Uterus (tissue), 4 donors: Measurements from ENCODE around the gene KIAA1328. TPM values are rescaled to one million over a fixed set of nuclear protein-coding genes. Genes with fewer than 3 reads are reported as not detected.

Experiments
- DNase-seq, 2 donors: peaks; one replicate each; pipeline ENCODE4 v3.0.0-alpha.2; 2019 to 2020
- H3K27ac ChIP-seq, 2 donors: fragments of 200-600 bp; sonication (generic); 1 replicate in 1 of 2; 2 replicates in 1 of 2; pipeline ENCODE4 v1.5.1; 2016 to 2018
- H3K27me3 ChIP-seq, 2 donors: fragments of 200-600 bp; sonication (generic); one replicate each; pipeline ENCODE4 v1.5.1; 2018 to 2019; ENCODE audit warnings: control low read depth in 1 of 2
- H3K36me3 ChIP-seq, 2 donors: fragments of 200-600 bp; sonication (generic); one replicate each; pipeline ENCODE4 v1.5.1; 2019; ENCODE audit warnings: control low read depth in 1 of 2
- H3K4me1 ChIP-seq, 2 donors: fragments of 200-600 bp; sonication (generic); one replicate each; pipeline ENCODE4 v1.5.1; 2018 to 2019; ENCODE audit warnings: control low read depth in 1 of 2
- H3K4me3 ChIP-seq, 2 donors: fragments of 200-600 bp; sonication (generic); 1 replicate in 1 of 2; 2 replicates in 1 of 2; pipeline ENCODE4 v1.5.1; 2018 to 2019; ENCODE audit warnings: mild to moderate bottlenecking in 1 of 2
- H3K9me3 ChIP-seq, 2 donors: fragments of 200-600 bp; sonication (generic); one replicate each; pipeline ENCODE4 v1.5.1; 2019; ENCODE audit warnings: control low read depth in 1 of 2
- CTCF ChIP-seq, 4 experiments: fragments of 200-600 bp in 2 of 4; fragments of 450-650 bp in 2 of 4; sonication (generic) in 2 of 4; IDR thresholded peaks; one replicate each; pipeline ENCODE4 v1.5.1; 2016 to 2019; ENCODE audit warnings: antibody characterized with exemption in 4 of 4, mild to moderate bottlenecking in 2 of 4, moderate library complexity in 1 of 4
- POLR2A ChIP-seq, 2 donors: fragments of 450-650 bp; IDR thresholded peaks; one replicate each; pipeline ENCODE4 v1.6.1; 2016; ENCODE audit warnings: antibody characterized with exemption in 2 of 2, mild to moderate bottlenecking in 1 of 2, moderate library complexity in 1 of 2
- intact Hi-C: fragments of 100-400 bp; cut with DNase I; formaldehyde crosslinking; loops from one replicate; pipeline ENCODE4 v1.15.1; 2023; ENCODE audit warnings: low total_unique reads
- total RNA-seq, 4 donors: library from RNA; depleted of rRNA in 3 of 4; stranded (reverse); fragments of >200 nt in 3 of 4; gene quantifications; one replicate each; pipeline versions ENCODE4 v1.1.0 to v1.2.4, GENCODE V29; 2014 to 2023
- donor health status: DM: yes; HTN: yes; CAD: no.

The KIAA1328 gene
- total RNA-seq, 4 donors from 2014 or later = 16.5 to 55.1 (median 31.7) TPM

- Histone ChIP-seq H3K4me1 (no peaks in the 10 kb centered on the region), H3K27ac (no peak overlapping the region), H3K27me3 (no peaks in the 10 kb centered on the region), H3K9me3 (no peaks in the 10 kb centered on the region), H3K4me3 (no peak overlapping the region), H3K36me3 (no peaks in the 10 kb centered on the region)
- no peak for DNase-seq
- TF ChIP-seq CTCF (IDR thresholded peaks at IDR 0.05) = no peak
- no peak for TF ChIP-seq POLR2A (IDR thresholded peaks at IDR 0.05)
- intact Hi-C loops = no loop called here
Observed at GRCh38 chr18:37138456-37138855, 309.5 kb downstream of the KIAA1328 start.

GRCh38 chr18:37139876-37140275 lies 310.9 kb downstream of the KIAA1328 start:
- H3K9me3 ChIP-seq = no peaks in the 10 kb centered on the region
- no peak for DNase-seq
- TF ChIP-seq POLR2A (IDR thresholded peaks at IDR 0.05) (no peak), CTCF (IDR thresholded peaks at IDR 0.05) (no peak)
- no peak overlapping the region for H3K27ac ChIP-seq
- H3K4me1 ChIP-seq = no peaks in the 10 kb centered on the region
- H3K4me3 ChIP-seq = no peak overlapping the region
- H3K27me3 ChIP-seq = no peaks in the 10 kb centered on the region
- intact Hi-C loops = no loop called here
- H3K36me3 ChIP-seq = no peaks in the 10 kb centered on the region

- TF ChIP-seq POLR2A (IDR thresholded peaks at IDR 0.05) = no peak
- no peak for TF ChIP-seq CTCF (IDR thresholded peaks at IDR 0.05)
- intact Hi-C loops = no loop called here
- no peak for DNase-seq
- Histone ChIP-seq H3K9me3 (no peaks in the 10 kb centered on the region), H3K4me3 (no peak overlapping the region), H3K27ac (no peak overlapping the region), H3K36me3 (no peaks in the 10 kb centered on the region), H3K4me1 (no peaks in the 10 kb centered on the region), H3K27me3 (no peaks in the 10 kb centered on the region)
Observed at GRCh38 chr18:37144921-37145320, 316.0 kb downstream of the KIAA1328 start.

GRCh38 chr18:37156330-37156942 lies 327.5 kb downstream of the KIAA1328 start:
- Histone ChIP-seq H3K4me1 (no peaks in the 10 kb centered on the region), H3K4me3 (no peak overlapping the region), H3K27ac (no peak overlapping the region), H3K36me3 (no peaks in the 10 kb centered on the region), H3K27me3 (no peaks in the 10 kb centered on the region), H3K9me3 (no peaks in the 10 kb centered on the region)
- intact Hi-C loops = no loop called here
- TF ChIP-seq CTCF (IDR thresholded peaks at IDR 0.05) (no peak), POLR2A (IDR thresholded peaks at IDR 0.05) (no peak)
- no peak for DNase-seq

GRCh38 chr18:37160038-37160820 lies 331.3 kb downstream of the KIAA1328 start:
- Histone ChIP-seq H3K27ac (no peak overlapping the region), H3K4me3 (no peak overlapping the region), H3K9me3 (no peaks in the 10 kb centered on the region), H3K4me1 (no peaks in the 10 kb centered on the region), H3K36me3 (no peaks in the 10 kb centered on the region), H3K27me3 (no peaks in the 10 kb centered on the region)
- TF ChIP-seq POLR2A (IDR thresholded peaks at IDR 0.05) (no peak), CTCF (IDR thresholded peaks at IDR 0.05) (no peak)
- no peak for DNase-seq
- intact Hi-C loops = no loop called here
